ACC112 (cell line): ENCODE measurements around the gene HAND1.

Experiments used
- H2AFZ ChIP-seq: fragments of 200-600 bp; sonication (generic); one replicate; pipeline ENCODE4 v1.6.0; 2017; ENCODE audit warnings: antibody characterized with exemption, low read length; ENCODE audit not compliant: unreplicated experiment
- H3K27ac ChIP-seq: fragments of 200-600 bp; sonication (generic); 2 replicates; pipeline ENCODE4 v1.5.1; 2014; ENCODE audit warnings: low read depth, mild to moderate bottlenecking, antibody characterized with exemption, low read length, moderate library complexity
- H3K27me3 ChIP-seq: fragments of 200-600 bp; sonication (generic); 2 replicates; pipeline ENCODE4 v1.6.1; 2014; ENCODE audit warnings: mild to moderate bottlenecking, antibody characterized with exemption, low read length, moderate library complexity, mixed read lengths; ENCODE audit not compliant: insufficient read depth
- H3K36me3 ChIP-seq: fragments of 200-600 bp; sonication (generic); 2 replicates; pipeline ENCODE4 v1.6.1; 2016; ENCODE audit warnings: mild to moderate bottlenecking, antibody characterized with exemption, low read length, moderate library complexity, mixed read lengths; ENCODE audit not compliant: insufficient read depth
- H3K4me1 ChIP-seq: fragments of 200-600 bp; sonication (generic); one replicate; pipeline ENCODE4 v1.6.1; 2016; ENCODE audit warnings: low read length, mixed read lengths; ENCODE audit not compliant: insufficient read depth, unreplicated experiment, control insufficient read depth
- H3K4me3 ChIP-seq: fragments of 200-600 bp; sonication (generic); 2 replicates; pipeline ENCODE4 v1.5.1; 2014; ENCODE audit warnings: mild to moderate bottlenecking, low read depth, low read length
- H3K79me2 ChIP-seq: fragments of 200-600 bp; sonication (generic); one replicate; pipeline ENCODE4 v1.6.0; 2016; ENCODE audit warnings: low read length; ENCODE audit not compliant: control insufficient read depth, unreplicated experiment, insufficient read depth

HAND1 gene

GRCh38 chr5:154470137-154470536 lies 7.9 kb downstream of the HAND1 start:
- H3K4me1 ChIP-seq = peaks cover 18% of the 10 kb centered on the region
- no peak overlapping the region for H2AFZ ChIP-seq
- no peak overlapping the region for H3K4me3 ChIP-seq
- H3K79me2 ChIP-seq = no peaks in the 10 kb centered on the region
- peaks cover 53% of the 10 kb centered on the region for H3K27me3 ChIP-seq
- no peak overlapping the region for H3K27ac ChIP-seq
- no peaks in the 10 kb centered on the region for H3K36me3 ChIP-seq

- H3K36me3 ChIP-seq = no peaks in the 10 kb centered on the region
- peaks cover 15% of the 10 kb centered on the region for H3K4me1 ChIP-seq
- H2AFZ ChIP-seq = no peak overlapping the region
- H3K4me3 ChIP-seq = no peak overlapping the region
- H3K27me3 ChIP-seq = peaks cover 30% of the 10 kb centered on the region
- H3K79me2 ChIP-seq = no peaks in the 10 kb centered on the region
- H3K27ac ChIP-seq = no peak overlapping the region
These were observed 10.2 kb downstream of the HAND1 start for GRCh38 chr5:154467655-154468354.

GRCh38 chr5:154466671-154467070 lies 11.4 kb downstream of the HAND1 start:
- Histone ChIP-seq H3K79me2 (no peaks in the 10 kb centered on the region), H3K4me3 (no peak overlapping the region), H2AFZ (no peak overlapping the region), H3K36me3 (no peaks in the 10 kb centered on the region), H3K27ac (no peak overlapping the region), H3K27me3 (peaks cover 19% of the 10 kb centered on the region), H3K4me1 (peaks cover 15% of the 10 kb centered on the region)

- Histone ChIP-seq H2AFZ (no peak overlapping the region), H3K27me3 (peaks cover 13% of the 10 kb centered on the region), H3K4me1 (peaks cover 15% of the 10 kb centered on the region)
These were observed 11.9 kb downstream of the HAND1 start for GRCh38 chr5:154466147-154466546.

GRCh38 chr5:154465169-154465568 lies 12.9 kb downstream of the HAND1 start:
- no peak overlapping the region for H3K4me3 ChIP-seq
- no peaks in the 10 kb centered on the region for H3K79me2 ChIP-seq
- H3K4me1 ChIP-seq = peaks cover 10% of the 10 kb centered on the region
- H2AFZ ChIP-seq = no peak overlapping the region
- H3K36me3 ChIP-seq = no peaks in the 10 kb centered on the region
- H3K27ac ChIP-seq = no peak overlapping the region
- H3K27me3 ChIP-seq = peaks cover 4% of the 10 kb centered on the region

More at GRCh38 chr5:154466147-154466546, 11.9 kb downstream of the HAND1 start:
- H3K36me3 ChIP-seq = no peaks in the 10 kb centered on the region
- H3K4me3 ChIP-seq = no peak overlapping the region
- no peaks in the 10 kb centered on the region for H3K79me2 ChIP-seq
- H3K27ac ChIP-seq = no peak overlapping the region

- Histone ChIP-seq H3K27ac (no peak overlapping the region), H3K36me3 (no peaks in the 10 kb centered on the region), H2AFZ (no peak overlapping the region), H3K79me2 (no peaks in the 10 kb centered on the region), H3K27me3 (no peaks in the 10 kb centered on the region; the same call in 1 of the 2 replicates), H3K4me1 (peaks cover 10% of the 10 kb centered on the region), H3K4me3 (no peak overlapping the region)
These were observed 13.6 kb downstream of the HAND1 start for GRCh38 chr5:154464438-154464837.

- Histone ChIP-seq H3K4me3 (no peak overlapping the region), H3K79me2 (no peaks in the 10 kb centered on the region), H3K4me1 (peaks cover 10% of the 10 kb centered on the region), H3K27me3 (no peaks in the 10 kb centered on the region), H2AFZ (no peak overlapping the region), H3K36me3 (no peaks in the 10 kb centered on the region; the same call in 1 of the 2 replicates), H3K27ac (no peak overlapping the region)
These were observed 16.5 kb downstream of the HAND1 start for GRCh38 chr5:154461531-154461930.

- H3K27me3 ChIP-seq = no peaks in the 10 kb centered on the region
- peaks cover 4% of the 10 kb centered on the region for H3K36me3 ChIP-seq
- H3K79me2 ChIP-seq = no peaks in the 10 kb centered on the region
- H3K4me3 ChIP-seq = no peak overlapping the region
- no peaks in the 10 kb centered on the region for H3K4me1 ChIP-seq
- H3K27ac ChIP-seq = no peak overlapping the region
- H2AFZ ChIP-seq = no peak overlapping the region
These were observed 17.9 kb downstream of the HAND1 start for GRCh38 chr5:154460172-154460571.

GRCh38 chr5:154459015-154459414 lies 19.0 kb downstream of the HAND1 start:
- Histone ChIP-seq H3K79me2 (no peaks in the 10 kb centered on the region), H3K36me3 (peaks cover 4% of the 10 kb centered on the region)

GRCh38 chr5:154456540-154456939 lies 21.5 kb downstream of the HAND1 start:
- Histone ChIP-seq H3K27ac (no peak overlapping the region), H3K4me1 (no peaks in the 10 kb centered on the region), H3K79me2 (no peaks in the 10 kb centered on the region), H3K4me3 (no peak overlapping the region), H2AFZ (no peak overlapping the region), H3K27me3 (no peaks in the 10 kb centered on the region), H3K36me3 (peaks cover 6% of the 10 kb centered on the region)

More at GRCh38 chr5:154459015-154459414, 19.0 kb downstream of the HAND1 start:
- H3K27me3 ChIP-seq = no peaks in the 10 kb centered on the region
- no peak overlapping the region for H3K4me3 ChIP-seq
- H3K4me1 ChIP-seq = no peaks in the 10 kb centered on the region
- no peak overlapping the region for H3K27ac ChIP-seq
- H2AFZ ChIP-seq = no peak overlapping the region

- no peak overlapping the region for H3K27ac ChIP-seq
- no peaks in the 10 kb centered on the region for H3K79me2 ChIP-seq
- H3K27me3 ChIP-seq = no peaks in the 10 kb centered on the region
- no peak overlapping the region for H3K4me3 ChIP-seq
- H3K4me1 ChIP-seq = no peaks in the 10 kb centered on the region
- H3K36me3 ChIP-seq = peaks cover 15% of the 10 kb centered on the region
- H2AFZ ChIP-seq = no peak overlapping the region
These were observed 22.4 kb downstream of the HAND1 start for GRCh38 chr5:154455585-154455984.
